PC-9 (cell line): ENCODE measurements around the gene PAX9.

Experiments used
- CTCF ChIP-seq: fragments of 200-600 bp; sonication (generic); conservative IDR thresholded peaks from 2 replicates; pipeline ENCODE4 v1.6.1; 2017; ENCODE audit warnings: mixed run types, antibody characterized with exemption, mild to moderate bottlenecking, moderate library complexity
- EZH2 ChIP-seq: fragments of 200-600 bp; sonication (generic); IDR thresholded peaks from 2 replicates; pipeline ENCODE4 v1.8.0; 2017; ENCODE audit warnings: antibody characterized with exemption, low read depth

DNA sequence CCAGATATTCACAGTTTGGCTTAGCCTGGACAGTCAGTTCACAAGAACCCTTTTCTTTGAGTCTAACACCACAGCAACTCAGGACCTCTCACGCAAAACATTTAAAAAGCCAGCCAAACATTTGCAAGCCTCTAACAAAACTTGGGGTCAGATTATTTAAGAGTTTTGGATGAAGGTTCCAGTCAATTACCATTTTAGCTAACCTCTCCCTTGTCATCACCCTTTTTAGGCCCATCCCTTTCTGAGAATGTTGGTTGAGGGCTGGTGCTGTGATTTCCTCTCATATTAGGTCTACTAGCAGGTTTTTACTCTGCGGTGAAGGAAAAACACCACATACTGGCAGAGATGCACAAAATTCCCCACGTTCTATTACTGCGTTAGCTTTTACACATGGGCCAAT, 20.7 kb downstream of the PAX9 start:
- TF ChIP-seq EZH2 (no peak), CTCF (no peak)
